ENCODE results near the gene KRABD2.
"Not testable (repeated sequence)": the region's sequence is repeated elsewhere in the genome, so short reads cannot be mapped to it uniquely, and the experiment has no call there.

KRABD2 gene

DNA sequence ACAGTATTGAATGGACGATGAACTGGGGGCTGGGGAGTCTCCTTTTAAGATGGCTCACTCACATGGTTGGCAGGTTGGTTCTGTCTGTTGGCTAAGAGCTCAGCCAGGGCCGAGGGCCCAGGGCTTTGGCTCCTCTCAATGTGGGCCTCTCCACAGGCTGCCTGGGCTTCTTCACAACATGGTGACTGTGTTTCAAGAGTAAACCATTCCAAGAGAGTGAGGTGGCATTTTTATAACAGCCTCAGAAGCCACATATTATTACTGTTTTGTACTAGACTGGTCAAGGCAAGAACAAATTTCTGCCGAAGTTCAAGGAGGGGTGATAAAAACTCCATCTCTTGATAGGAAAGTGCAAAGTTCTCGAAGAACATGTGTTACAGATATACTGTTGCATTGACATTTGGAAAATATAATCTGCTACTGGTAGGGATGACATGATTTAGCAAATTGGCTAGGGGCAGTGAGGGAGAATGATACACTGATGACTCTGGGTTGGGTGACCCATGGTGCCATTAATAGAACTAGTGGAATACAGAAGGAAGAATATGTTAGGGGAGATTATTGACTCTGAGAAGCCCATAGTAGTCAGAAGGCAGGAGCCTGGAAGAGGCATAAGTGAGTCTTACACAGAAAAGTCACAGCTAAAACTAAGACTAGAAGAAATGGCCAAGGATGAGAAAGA lies 13.7 kb downstream of the KRABD2 start:
- peak in 8 of 51 donors; percentile 9 to 52 (median 18) for DNase-seq

DNA sequence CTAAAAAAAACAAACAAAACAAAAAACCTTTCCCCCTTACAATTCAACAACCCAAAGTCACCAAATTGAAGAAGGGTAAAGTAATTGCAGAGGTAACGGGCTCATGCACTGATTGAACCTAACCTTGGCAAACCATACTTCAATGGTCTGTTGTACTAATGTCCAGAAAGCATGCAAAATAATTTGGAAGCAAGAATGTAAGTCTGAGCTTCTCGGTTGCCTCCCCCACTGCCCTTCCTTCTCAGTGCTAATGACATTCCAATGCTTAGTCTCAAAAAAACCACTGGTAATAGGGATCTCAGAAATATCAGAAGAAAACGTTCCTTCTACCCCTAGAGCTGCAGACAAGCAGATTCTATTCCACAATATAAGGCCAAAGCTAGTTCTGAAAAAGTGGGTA lies 15.8 kb downstream of the KRABD2 start:
- no peak for DNase-seq

DNA sequence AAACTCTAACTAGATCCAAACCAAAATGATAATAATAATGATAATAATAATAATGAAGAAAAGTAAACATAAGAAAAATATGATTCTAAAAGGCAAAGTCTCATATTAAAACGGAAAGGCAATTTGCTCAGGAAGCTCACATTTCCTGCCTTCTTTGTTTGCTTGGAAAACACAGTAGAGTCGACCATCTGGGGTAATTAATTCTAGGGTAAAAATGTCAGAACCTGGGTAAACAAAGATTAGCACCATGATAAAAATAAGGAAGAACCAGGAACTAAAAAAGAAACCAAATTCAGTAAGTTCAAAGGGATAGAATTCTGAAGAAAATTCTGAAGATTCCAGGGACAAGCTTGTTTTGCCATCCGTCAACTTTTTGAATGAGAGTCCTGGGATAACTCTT lies 16.2 kb downstream of the KRABD2 start:
- DNase-seq = no peak

DNA sequence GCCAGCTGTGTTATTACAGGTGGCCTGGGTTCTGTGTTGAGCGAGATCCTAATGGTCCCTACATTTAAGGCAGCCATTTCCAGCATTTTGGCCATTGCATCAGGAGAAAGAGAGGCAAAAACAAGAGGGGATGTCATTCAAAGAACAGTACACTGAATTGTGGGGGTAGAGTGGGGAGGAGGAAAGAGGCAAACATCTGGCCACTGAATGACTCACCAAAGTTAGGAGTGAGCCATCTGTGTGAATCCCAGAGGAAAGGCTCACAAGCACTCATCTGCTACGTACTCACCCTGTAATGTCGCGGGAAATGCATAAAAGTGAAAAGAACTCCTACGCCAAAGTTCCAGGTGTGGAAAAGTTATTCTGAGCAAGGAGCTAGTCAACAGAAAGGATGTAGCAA lies 16.7 kb downstream of the KRABD2 start:
- DNase-seq = peak in 3 of 51 donors; percentile 30 to 64 (median 48)

DNA sequence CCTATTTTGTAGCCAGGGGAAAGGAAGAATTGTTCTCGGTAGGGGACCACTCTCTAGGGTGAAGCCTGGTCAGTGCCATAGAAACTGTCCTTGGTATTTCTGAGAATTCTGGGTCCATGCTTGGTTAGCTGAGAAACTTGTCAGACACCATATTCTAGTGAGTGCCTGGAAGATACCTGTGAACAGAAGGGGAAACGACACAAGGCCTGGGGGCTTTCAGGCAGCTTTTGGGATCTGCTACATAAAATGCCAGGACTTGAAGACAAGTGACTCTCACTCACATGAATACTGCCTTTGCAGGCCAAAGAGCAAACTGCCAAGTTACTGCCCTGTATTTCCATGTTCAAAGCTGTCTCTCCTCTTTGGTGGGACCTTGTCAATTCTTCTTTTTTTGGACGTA lies 18.6 kb downstream of the KRABD2 start:
- no peak for DNase-seq

DNA sequence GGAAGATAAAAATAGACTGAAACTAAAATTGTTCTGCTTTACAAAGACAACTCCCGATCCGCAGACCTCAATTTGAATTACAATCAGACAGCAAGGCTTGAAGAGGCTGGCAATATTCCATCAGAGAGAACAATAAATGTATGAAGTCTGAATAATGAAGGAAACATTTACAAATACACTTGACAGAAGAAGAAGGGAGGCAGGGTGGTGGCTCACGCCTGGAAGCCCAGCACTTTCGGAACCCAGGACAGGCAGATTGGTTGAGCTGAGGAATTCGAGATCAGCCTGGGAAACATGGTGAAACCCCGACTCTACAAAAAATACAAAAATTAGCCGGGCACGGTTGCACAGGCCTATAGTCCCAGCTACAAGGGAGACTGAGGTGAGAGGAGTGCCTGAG lies 22.3 kb downstream of the KRABD2 start:
- DNase-seq = no peak

DNA sequence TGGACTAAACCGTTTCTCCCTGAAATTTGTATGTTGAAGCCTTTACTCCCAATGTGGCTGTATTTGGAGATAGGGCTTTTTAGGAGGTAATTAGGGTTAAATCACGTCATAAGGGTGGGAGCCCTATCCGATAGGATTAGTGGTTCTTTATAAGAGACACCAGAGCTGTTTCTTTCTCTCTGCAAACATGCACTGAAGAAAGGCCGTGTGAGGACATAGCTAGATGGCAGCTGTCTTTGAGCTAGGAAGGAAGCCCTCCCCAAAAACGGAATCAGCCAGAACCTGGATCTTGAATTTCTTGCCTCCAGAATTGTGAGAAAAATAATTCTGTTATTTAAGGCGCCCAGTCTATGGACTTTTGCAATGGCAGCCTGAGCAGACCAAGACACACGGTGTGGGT lies 22.8 kb downstream of the KRABD2 start:
- no peak for DNase-seq

DNA sequence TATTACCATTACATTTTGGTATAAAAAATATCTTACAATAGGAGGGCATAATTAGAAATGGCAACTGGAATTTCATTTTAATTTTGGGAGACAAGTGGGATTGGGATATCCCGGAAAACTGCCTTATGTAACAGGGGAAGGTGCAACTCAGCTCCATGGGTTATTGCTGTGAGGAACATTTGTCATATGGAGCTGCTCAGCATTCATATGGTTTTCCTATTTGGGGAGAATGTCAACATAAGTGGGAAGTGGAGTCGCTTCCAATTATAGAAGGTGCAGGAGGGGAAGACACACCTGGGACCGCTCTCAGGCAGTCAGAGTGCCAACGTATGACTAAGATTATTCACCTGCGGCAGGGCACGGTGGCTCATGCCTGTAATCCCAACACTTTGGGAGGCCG lies 26.2 kb downstream of the KRABD2 start:
- DNase-seq = no peak

DNA sequence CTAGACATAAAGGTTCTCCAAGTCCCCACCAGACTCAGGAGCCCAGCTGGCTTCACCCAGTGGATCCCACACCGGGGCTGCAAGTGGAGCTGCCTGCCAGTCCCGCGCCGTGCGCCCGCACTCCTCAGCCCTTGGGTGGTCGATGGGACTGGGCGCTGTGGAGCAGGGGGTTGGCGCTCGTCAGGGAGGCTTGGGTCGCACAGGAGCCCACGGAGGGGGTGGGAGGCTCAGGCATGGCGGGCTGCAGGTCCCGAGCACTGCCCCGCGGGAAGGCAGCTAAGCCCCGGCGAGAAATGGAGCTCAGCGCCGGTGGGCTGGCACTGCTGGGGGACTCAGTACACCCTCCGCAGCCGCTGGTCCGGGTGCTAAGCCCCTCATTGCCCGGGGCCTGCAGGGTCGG lies 29.5 kb downstream of the KRABD2 start:
- DNase-seq = not testable (repeated sequence)

DNA sequence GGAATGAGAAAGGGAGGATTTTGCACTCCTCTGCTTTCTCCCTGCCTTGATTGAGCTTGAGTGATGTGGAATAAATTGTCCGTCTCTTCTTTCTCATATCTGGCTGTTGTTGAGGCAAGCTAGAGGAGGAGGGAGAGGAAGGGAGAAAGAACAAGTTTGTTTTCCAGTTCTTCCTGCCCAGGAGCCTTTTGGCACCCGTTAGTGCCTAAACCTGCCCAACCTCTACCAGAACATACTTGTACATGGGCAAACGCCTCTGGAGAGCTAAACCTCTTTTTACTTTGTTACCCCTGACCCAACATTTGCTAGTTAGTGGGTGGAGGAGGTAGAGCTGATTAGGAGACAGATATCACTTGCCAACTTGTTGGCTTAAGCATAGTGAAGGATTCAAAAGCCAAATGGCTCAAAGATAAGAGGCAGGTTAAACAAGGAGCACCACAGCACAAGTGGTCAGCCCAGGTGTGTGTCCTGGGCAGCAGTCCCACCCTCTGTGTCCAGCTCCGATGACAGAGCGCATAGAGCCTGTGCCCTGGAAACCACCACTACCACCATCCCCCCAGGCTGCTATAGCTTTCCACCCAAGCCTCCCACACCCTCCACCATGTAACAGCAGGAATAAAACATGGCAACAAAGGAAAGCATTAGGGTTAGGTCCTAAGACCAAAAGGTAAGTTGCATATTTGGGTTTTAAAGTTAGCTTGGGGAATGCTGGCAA lies 30.4 kb downstream of the KRABD2 start:
- no peak for DNase-seq

DNA sequence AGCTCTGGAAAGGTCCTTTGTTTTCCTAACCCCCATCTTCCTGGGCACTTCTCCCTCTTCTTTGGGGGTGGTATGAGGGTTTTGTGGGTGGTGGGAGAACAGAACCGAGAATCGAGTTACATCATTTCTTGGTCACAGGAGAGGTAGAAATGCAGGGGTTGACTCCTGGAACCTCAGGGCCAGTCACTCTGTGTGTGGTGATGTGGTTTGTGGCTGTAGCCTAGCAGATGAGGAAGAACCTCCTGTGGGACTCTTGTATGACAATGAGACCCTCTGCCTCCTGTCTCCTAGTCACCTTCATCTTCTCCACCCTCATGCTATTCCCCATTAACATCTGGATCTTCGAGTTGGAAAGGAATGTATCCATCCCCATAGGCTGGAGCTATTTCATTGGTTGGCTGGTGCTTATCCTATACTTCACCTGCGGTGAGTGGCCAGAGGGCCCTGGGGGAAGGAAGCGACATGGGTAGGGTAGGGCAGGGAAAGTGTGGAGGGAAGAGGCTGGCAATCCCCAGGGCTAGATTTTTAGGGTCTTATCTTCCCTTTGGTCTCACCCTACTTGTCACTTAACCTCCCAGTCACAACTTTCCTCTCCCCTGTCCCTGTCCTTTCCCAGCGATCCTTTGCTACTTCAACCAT lies 31.3 kb downstream of the KRABD2 start:
- DNase-seq = no peak

DNA sequence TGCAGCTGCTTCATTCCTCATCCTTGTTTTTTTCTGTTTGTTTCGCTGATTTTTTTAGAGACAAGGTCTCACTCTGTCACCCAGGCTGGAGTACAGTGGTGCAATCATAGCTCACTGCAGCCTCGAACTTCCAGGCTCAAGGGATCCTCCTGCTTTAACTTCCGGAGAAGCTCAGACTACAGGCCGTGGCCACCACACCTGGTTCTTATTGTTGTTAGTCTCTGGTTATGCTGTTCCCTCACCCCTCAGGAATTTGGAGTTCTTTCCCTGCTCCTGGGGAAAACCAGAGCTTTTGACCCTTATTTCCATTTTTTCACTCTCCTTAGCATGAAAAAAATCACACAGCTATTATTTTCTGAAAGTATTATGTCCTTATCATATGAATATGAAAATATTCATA lies 35.0 kb downstream of the KRABD2 start:
- DNase-seq = no peak

DNA sequence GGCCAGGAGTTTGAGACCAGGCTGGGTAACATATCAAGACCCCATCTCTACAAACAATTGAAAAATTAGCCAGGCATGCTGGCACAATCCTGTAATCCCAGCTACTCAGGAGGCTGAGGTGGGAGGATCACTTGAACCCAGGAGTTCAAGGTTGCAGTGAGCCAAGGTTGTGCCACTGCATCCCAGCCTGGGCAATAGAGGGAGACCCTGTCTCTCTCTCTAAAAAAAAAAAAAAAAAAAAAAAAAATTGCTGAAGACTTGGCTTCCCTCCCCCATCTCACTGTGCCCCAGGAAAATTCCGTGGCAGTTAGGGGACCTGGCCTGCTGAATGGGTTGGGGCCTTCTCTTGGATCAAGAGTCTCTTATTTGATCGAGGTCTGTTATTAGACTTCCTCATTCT lies 37.0 kb downstream of the KRABD2 start, which contains the start of gene ODF4:
ODF4 (plus strand) TSS at position 301 of the 400 bp plus-strand sequence. CDS start 212 bp downstream, outside the sequence.
- DNase-seq = no peak

DNA sequence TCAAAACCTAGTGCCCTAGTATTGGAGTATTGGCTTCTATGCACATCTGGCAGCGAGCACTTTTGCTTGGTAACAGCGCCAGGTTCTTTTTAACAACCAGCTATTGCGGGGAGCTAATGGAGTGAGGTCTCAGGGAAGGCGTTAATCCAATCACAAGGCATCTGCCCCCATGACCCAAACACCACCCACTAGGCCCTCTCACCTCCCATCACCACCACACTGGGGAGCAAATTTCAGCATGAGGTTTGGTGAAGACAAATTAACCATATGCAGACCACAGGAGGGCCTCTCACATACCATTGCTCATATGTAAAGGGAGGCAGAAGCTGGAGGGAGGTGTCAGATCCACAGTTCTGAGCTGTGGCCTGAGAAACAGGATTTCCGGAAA lies 37.8 kb downstream of the KRABD2 start:
- peak in 3 of 51 donors; percentile 4 to 27 (median 10) for DNase-seq

DNA sequence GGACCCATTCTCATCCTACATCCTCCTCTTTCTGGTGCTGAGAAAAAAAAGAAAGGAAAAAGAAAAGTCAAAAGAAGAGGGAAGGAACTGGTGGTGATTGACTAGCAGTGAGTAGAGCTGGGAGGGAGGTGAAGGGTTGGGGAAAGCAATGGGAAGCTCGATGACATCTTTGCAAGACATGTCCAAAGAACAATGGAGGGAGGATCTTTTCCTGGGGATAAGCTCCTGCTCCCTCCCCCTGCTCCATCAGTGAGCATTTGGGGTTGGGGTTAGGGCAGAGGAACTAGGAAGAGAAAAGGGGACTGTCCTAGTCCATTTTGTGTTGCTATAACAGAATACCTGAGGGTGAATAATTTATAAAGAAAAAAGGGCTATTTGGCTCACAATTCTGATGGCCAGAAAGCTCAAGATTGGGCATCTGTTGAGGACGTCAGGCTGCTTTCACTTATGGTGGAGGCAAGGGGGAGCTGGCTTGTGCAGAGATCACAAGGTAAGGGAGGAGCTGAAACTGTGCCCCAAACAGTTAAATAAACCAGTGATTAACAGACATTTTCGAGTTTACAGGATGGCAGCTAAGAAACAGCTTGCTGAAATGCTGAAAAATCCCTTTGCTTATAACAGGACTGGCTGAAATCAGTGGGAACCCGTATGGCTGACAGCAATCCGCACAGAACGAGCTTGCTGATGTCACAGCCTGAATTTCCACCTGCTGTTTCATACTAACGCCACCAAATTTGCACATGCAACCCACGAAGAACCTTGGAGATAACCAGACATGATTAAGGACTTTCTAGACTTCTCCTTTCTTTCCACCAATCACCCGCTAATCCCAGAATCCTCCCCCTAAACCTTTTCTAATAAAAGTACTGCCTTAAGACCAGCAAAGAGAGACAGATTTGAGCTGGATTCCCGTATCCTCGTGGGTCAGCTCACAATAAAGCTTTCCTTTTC lies 38.4 kb downstream of the KRABD2 start:
- DNase-seq = peak in 4 of 51 donors; percentile 3 to 27 (median 16)

DNA sequence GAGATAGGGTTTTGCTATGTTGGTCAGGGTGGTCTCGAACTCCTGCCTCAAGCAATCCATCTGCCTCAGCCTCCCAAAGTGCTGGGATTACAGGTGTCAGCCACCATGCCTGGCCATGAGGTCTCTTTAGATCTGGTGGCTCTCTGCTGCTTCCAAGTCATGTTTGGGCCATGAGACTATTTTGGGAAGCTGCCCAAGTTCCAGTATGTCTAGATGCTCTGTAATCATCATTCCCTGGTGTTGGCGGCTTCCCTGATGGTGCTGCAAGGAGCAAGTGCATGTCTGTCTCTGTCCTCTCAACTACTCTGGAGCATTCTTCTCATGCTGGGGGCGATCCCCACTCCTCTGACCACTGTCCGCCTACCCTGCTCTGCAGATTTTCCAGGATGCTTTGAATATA lies 43.2 kb downstream of the KRABD2 start:
- DNase-seq = no peak

DNA sequence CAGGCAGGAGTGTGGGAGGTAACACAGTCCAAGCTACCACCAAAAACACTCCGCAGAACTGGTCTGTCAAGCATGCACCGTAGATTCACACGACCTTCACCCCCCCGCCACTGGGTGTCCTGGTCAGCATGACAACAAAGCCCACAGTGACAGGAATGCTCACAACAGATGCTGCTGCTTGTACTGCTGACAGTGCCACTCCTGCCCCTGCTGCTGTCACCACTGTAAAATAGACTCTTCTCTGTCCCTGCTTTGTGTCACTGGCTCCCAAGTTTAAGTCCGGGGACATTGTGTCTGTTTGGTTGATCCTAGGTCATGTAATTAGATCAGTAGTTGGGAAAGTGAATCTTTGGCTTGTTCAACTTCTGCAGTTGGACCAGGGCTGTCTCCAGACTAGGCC lies 43.8 kb downstream of the KRABD2 start:
- DNase-seq = peak in 7 of 51 donors; percentile 7 to 48 (median 14)

DNA sequence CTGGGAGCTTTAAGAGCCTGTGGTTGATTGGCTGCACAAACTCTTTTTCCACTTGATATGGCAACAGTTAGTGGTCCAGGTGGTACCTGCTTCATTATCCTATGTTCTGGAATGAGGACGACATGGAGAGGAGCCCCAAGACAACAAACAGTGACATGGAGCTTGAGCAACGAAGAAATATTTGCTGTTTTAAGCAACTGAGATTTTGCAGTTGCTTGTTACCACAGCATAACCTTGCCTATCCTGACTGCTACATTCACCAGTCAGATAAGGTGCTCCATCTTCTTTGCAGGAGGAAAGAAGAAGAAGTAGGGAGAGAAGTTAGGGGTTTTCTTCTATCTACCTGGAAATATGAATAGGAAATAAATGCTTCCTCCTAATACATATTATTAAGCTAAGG lies 44.4 kb downstream of the KRABD2 start:
- no peak for DNase-seq

DNA sequence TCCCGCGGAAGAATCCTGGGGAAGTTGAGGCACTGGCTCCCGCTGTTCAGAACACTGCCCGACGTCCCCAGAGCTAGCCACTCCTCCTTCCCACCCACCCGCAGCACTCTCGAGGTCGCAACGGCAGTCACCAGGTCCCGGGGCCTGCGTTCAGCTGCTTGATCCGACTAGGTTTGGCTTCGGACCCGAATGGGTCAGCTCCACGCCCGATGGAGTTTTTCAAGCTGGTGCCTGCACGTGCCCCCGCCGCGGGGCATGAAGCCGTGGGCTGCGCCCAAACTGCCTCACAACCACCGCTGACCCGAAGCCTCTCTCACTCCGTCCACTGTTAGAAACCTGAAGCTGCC lies 49.2 kb downstream of the KRABD2 start:
- DNase-seq = no peak

All from hypothalamus (tissue), 51 donors.